AG08395 (cell line): ENCODE results near the gene PRPF6.

Experiments used
- DNase-seq: peaks from one replicate; pipeline ENCODE4 v3.0.0; 2012; ENCODE audit warnings: mixed read lengths, low spot score

The PRPF6 gene

DNA sequence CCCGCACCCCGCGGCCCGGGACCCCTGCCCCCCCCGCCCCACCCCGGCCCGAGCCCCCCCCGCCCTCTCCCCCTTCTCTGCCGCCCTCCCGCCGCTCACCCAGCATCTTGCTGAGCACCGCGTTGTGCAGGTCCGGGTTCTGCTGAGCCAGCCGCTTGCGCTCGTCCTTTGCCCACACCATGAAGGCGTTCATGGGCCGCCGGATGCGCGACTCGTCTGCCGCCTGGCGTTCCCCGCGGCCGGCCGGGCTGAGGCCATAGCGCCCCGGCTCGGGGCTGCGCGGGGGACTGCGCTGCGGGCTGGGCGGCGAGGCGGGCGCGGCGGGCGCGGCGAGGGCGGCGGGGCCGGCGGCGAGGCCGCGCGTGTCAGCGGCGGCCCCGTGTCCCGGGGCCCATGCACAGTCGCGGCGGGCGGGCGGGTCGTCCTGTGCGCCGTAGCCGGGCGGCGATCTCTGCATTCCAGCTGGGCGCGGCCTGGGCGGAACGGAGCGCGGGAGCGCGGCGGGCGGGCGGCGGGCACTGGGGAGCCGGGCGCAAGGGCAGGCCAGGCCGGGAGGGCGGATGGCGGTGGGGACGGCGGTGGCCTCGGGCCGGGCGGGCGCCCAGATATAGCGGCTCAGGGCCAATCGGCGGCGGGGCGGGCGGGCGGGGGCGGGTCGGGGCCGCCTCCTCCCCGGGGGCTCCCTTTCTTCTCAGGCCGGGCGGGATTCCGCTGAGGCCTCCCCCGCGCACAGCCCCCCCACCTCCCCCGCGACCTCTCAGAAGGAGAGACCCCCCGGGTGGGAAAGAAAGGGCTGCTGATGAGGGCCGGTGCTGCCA is 68.3 kb downstream of the PRPF6 start, which contains the start of gene SOX18:
Gene SOX18, minus strand, starts transcription at position 580 of the 818 bp plus-strand sequence. Its CDS starts 123 bp downstream, at position 457.
- no peak for DNase-seq

GRCh38 chr20:64049878-64050260 is 68.9 kb downstream of the PRPF6 start:
- no peak for DNase-seq

DNA sequence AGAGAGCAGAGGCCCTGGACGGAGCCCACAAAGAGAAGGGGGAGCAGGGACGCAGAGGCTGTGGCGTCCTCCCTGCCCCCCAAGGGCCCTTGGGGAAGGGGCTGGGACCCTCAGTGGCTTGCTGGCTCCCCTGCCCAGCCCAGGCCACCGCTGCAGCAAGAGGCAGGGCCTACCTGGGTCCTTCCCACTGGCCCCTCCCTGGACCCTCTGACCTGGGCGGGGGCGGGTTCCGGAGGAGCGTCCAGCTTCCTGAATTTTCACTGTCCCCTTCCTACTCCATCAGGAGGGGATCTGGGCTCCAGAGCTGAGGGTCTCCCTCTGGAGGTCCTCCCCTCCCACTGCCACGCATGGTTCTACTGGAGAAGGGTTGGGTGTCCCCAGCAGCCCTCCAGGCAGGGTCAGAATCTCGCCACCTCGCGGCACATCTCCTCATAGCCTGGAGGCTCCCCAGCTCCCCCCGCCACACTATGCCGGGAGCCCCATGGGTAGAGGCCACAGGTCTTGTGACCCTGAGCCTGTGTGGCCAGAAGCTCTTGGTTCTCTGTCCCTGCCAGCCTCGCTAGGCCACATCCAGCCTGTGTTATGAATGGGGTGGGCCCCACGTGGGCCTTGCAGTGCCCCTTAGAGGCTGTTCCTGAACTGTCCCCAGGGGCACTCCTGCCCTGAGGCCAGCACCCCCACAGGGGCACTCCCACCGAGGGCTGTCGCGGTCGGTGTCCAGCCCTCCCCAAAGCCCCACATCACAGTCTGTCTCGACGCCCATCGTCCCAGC is 69.5 kb downstream of the PRPF6 start:
- DNase-seq = no peak

- DNase-seq = no peak
Measured at GRCh38 chr20:64051033-64051452, 70.1 kb downstream of the PRPF6 start.

- no peak for DNase-seq
Measured at GRCh38 chr20:64051561-64052325, 70.8 kb downstream of the PRPF6 start.

- DNase-seq = no peak
Measured at GRCh38 chr20:64052326-64052722, 71.4 kb downstream of the PRPF6 start.

- no peak for DNase-seq
Measured at GRCh38 chr20:64052987-64053840, 72.3 kb downstream of the PRPF6 start.

DNA sequence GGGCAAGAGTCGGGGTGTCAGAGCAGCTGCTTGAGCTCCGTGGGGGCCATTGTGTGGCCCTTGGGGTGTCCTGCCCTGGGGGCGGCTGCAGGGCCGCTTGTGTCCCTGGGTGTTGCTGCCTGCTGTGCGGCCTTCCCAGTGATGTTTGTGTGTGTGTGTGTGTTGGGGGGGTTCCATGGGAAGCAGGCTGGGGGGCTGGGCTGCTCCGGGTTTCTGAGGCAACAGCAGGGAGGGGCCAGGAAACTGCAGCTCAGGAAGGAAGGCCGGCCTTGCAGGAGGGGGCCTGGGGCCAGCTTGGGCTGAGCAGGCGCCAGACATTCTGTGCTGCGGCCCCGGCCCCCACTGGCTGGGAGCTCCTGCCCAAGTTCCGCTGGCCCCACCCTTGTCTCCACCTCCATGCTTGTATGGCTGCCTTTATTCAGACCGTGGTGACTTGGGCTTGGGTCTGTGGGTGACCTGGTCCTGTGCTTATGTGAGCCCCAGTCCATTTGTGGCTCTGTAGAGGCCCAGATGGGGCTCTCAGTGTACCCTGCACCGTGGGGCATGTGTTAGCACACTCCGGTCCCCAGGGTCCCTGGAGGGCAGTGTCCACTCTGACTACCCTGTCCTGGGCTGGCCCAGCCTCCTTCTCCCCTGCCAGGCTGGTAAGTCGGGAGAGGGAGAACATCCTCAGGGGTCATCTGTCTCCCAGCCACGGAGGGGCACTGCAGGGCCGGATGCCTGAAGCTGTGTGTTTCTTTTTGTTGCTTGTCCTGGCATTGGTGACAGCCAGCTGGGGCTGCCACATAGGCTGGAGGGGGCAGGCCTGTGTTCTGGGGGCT is 73.1 kb downstream of the PRPF6 start:
- DNase-seq = no peak

DNA sequence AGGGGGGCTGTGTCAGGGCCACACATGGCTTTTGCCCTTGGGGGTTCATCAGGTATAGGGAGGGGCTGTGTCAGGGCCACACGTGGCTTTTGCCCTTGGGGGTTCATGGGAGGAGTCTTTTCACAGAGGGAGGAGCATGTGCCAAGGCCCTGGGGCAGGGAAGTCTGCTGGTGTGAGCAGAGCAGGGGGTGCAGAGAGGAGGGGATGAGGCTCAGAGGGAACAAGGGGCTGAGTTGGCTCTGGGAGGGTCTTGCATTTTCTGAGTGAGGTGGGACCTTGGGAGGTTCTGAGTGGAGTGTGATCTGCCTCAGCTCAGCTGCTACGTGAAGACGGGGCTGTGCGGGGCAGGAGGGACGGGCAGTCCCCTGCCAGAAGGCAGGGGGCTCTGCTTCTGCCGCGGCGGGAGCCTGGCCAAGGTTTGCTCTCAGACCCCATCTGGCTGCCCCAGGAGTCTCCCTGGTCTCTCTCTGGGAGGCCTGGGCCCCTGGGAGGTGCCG is 74.5 kb downstream of the PRPF6 start:
- DNase-seq = no peak

DNA sequence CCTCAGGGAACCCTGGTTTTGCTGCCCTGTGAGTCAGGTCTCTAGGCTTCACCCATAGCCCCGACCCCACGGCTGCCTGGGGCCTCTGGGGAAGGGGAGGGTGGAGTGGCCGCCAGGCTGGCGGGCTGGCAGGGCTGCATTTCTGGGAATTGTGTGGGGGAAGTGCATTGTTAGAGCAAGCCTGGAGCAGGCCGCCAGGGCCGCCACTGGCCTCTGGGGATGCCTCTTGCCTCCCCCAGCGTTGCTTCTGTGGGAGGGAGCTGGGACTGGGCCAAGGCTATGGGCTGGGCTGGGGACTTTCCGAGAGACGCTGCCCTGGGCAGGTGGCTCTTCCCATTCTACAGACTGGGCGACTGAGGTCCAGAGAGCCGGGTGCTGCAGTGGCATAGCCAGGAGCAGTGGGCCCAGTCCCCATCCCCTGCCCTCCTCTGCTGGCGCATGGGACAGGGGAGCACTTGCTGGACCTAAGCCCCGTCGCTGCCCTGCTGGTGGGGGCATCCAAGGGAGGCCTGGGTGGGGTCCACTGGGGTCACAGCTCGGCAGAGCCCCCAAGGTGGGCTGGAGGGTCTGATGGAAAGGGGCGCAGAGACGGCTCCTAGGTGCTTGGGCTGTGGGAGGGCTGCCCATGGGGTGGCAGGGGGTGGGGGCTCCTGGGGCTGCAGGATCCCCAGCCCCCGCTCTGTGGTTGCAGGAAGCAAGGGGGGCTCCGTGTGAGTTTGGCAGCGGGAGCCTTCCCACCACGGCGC is 75.1 kb downstream of the PRPF6 start:
- DNase-seq = no peak

DNA sequence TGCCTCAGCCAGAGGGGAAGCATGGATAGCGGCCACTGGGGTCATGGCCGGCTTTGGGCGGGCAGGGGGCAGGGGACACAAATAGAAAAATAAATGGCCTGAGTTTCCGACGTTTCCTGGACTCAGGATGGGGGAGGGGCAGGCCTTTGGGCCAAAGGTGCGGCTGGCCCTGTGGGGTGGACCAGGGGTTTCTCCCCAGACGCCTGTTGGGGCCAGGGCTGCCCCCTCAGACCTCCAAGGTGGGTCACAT is 75.6 kb downstream of the PRPF6 start:
- no peak for DNase-seq

DNA sequence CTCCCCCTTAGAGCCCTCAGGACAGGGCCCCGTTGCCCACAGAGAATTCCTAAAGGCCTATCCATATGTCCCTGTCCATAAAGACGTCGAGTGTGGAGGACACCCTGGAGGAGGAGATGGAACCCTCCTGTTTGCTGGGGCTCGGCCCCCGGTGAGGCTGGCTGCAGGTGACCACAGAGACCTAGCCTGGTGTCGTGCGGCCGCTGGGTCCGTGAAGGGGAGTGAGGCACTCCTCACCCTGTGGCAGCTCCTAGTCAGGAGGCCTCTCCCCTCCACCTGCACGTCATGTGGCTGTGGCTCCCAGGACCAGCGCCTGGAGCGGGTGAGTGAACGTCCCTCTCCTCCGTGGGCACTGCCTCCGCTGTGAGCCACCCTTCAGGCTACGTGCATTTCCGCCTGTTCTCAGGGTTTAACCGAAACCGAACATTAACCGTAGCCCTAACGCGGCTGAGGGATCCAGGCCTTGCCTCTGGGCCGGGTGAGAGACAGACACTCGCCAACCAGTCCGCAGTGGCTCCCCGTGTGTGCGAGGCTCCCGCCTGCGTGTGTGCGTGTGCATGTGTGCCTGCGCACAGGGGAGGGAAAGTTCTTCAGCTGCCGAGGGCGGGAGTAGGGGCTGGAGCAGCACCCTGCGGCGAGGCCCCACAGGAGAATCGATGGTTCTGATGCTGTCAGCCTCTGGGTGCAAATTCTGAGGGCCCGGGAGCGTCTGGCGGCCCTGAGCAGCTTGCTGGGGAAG is 76.1 kb downstream of the PRPF6 start:
- DNase-seq = no peak

DNA sequence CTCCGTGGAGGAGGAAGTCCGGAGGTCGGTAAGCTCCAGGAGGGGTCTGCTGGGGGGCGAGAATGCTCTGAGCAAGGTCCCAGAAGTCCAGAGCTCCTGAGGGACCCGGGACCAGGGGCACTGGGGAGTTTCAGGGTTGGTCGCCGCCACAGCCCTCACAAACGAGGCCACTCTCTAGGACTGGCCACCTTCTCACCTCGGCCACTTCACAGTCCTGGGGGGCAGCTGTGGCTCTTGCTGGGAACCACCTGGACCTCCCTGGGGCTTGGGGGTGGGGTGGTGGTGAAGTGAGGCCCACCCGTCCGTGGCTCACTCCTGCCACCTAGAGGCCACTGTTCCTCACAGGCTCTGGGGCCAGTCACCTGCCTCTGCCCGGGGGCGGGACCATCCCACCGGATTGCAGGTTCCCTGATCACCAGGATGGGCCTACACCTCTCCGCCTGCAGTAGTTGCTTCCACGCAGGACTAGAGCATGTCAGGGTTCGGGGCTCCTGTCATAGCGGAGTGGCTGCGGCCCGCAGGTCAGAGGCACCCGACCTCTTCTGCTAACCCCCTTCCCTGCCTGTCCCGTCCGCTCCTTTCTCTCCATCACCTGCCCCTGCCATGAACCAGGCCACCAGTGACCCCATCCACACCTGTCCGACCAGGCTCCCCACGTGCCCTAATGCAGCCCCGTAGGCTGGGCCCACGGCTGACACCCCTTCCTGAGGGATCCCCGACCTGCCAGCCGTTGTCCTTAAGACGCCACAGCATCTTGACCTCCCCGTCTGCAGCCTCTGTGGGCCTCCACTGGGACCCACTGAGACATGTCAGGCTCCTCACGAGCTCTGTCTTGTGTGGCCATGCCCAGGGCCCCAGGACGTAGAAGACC is 76.9 kb downstream of the PRPF6 start:
- DNase-seq = peak; percentile 82

- no peak for DNase-seq
Measured at GRCh38 chr20:64058536-64058935, 77.6 kb downstream of the PRPF6 start.

DNA sequence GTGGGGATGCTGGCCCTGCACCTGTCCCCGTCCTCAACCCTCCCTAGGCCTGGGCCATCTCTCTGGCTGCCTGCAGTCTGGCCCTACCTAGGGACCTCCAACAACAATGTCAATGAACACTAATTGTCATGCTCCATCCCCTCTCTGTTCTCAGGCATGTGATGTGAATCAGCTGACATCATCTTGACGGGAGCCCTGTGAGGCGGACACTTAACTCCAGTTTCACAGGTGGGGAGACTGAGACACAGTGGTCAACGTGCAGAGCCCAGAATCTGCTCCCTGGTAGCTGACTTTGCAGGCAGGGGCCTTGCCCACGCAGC is 81.3 kb downstream of the PRPF6 start:
- no peak for DNase-seq

- DNase-seq = peak; percentile 98
Measured at GRCh38 chr20:64062596-64063388, 81.9 kb downstream of the PRPF6 start, which contains the start of gene TCEA2. Gene TCEA2 (plus strand): TSS chr20:64063198. CDS start chr20:64063313, 115 bp downstream.

- DNase-seq = no peak
Measured at GRCh38 chr20:64063389-64064144, 82.6 kb downstream of the PRPF6 start.
